ENCODE measurements around the gene RABL6.

Gene RABL6

GRCh38 chr9:136848393-136849037 is 40.8 kb downstream of the RABL6 start:
- Histone ChIP-seq H3K36me3 (ENCODE audit: control insufficient read depth in 2 of 2, insufficient read depth in 2 of 2, low read length in 2 of 2) (peaks cover 4 to 10% of the 10 kb centered on the region in 2 donors), H3K9ac (ENCODE audit: low read depth in 1 of 2, low read length in 2 of 2) (peak overlapping the region; percentile 90 to 97), H3K27ac (ENCODE audit: low read depth in 2 of 2, low read length in 2 of 2) (peak overlapping the region; percentile 94 to 98), H3K9me3 (ENCODE audit: control insufficient read depth in 2 of 2, low read length in 2 of 2) (no peaks in the 10 kb centered on the region), H3K4me3 (ENCODE audit: low read length in 2 of 2) (peak overlapping the region; percentile 90 to 92), H3K4me1 (ENCODE audit: control insufficient read depth in 2 of 2, insufficient read depth in 2 of 2, low read length in 2 of 2) (peaks cover 13 to 22% of the 10 kb centered on the region in 2 donors), H3K27me3 (ENCODE audit: control insufficient read depth in 2 of 2, insufficient read depth in 2 of 2, low read length in 2 of 2) (peaks cover 0 to 3% of the 10 kb centered on the region in 2 donors)

DNA sequence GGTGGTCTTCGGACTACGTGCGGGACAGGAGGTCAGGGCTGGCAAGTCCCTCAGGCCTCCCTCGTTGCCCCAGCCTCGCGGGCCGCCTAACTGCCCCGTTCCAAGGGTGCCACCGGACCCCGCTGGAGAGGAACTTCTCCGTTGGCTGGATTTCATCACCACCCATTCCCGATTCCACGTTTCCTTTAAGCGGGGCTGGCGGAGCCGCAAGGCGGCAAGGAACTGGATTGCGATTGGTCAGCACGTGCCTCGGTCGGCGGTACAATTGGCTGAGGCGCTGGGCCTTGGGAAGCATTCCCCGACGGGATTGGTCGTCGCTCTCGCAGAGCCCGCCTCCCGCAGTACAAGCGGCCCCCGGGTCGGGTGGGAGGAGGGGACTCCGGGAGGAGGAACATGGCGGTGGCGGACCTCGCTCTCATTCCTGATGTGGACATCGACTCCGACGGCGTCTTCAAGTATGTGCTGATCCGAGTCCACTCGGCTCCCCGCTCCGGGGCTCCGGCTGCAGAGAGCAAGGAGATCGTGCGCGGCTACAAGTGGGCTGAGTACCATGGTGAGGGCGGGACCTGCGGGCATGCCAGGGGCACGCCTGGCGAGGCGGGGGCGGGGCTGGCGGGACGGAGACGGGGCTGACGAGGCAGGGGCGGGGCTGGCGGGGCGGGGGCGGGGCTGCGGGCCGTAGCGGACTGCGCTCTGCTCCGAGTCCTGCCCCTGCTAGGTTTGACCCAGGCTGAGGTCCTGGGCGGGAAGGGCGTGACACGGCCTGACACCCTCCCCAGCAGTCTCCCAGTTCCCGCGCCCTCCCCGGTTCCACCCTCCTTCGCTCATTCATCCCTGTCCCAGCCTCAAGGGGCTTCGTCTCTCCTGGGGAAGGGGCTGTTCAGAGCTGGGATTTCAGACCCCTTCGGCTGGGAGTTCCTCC is 41.6 kb downstream of the RABL6 start, which contains the start of gene PHPT1:
Gene PHPT1, plus strand, starts transcription at position 372 of the 922 bp plus-strand sequence. Its CDS starts 22 bp downstream, at position 394.
- no peaks in the 10 kb centered on the region for H3K9me3 ChIP-seq (ENCODE audit: control insufficient read depth in 2 of 2, low read length in 2 of 2)
- H3K27ac ChIP-seq (ENCODE audit: low read depth in 2 of 2, low read length in 2 of 2): peak within 1 kb of the TSS; percentile 94 to 98
- H3K4me1 ChIP-seq (ENCODE audit: control insufficient read depth in 2 of 2, insufficient read depth in 2 of 2, low read length in 2 of 2): peaks cover 14 to 22% of the 10 kb centered on the region in 2 donors
- H3K4me3 ChIP-seq (ENCODE audit: low read length in 2 of 2): peak within 1 kb of the TSS; percentile 90 to 92
- H3K27me3 ChIP-seq (ENCODE audit: control insufficient read depth in 2 of 2, insufficient read depth in 2 of 2, low read length in 2 of 2): peaks cover 0 to 3% of the 10 kb centered on the region in 2 donors
- peak within 1 kb of the TSS; percentile 90 to 97 for H3K9ac ChIP-seq (ENCODE audit: low read depth in 1 of 2, low read length in 2 of 2)
- H3K36me3 ChIP-seq (ENCODE audit: control insufficient read depth in 2 of 2, insufficient read depth in 2 of 2, low read length in 2 of 2): peaks cover 4 to 10% of the 10 kb centered on the region in 2 donors

GRCh38 chr9:136849960-136850865 is 42.5 kb downstream of the RABL6 start:
- H3K27ac ChIP-seq (ENCODE audit: low read depth in 2 of 2, low read length in 2 of 2): peak overlapping the region; percentile 77 to 94
- H3K4me1 ChIP-seq (ENCODE audit: control insufficient read depth in 2 of 2, insufficient read depth in 2 of 2, low read length in 2 of 2): peaks cover 17 to 25% of the 10 kb centered on the region in 2 donors
- H3K36me3 ChIP-seq (ENCODE audit: control insufficient read depth in 2 of 2, insufficient read depth in 2 of 2, low read length in 2 of 2): peaks cover 4 to 10% of the 10 kb centered on the region in 2 donors
- no peaks in the 10 kb centered on the region for H3K9me3 ChIP-seq (ENCODE audit: control insufficient read depth in 2 of 2, low read length in 2 of 2)
- peaks cover 0 to 3% of the 10 kb centered on the region in 2 donors for H3K27me3 ChIP-seq (ENCODE audit: control insufficient read depth in 2 of 2, insufficient read depth in 2 of 2, low read length in 2 of 2)
- H3K9ac ChIP-seq (ENCODE audit: low read depth in 1 of 2, low read length in 2 of 2): peak overlapping the region; percentile 70 to 82
- peak overlapping the region; percentile 83 to 92 for H3K4me3 ChIP-seq (ENCODE audit: low read length in 2 of 2)

DNA sequence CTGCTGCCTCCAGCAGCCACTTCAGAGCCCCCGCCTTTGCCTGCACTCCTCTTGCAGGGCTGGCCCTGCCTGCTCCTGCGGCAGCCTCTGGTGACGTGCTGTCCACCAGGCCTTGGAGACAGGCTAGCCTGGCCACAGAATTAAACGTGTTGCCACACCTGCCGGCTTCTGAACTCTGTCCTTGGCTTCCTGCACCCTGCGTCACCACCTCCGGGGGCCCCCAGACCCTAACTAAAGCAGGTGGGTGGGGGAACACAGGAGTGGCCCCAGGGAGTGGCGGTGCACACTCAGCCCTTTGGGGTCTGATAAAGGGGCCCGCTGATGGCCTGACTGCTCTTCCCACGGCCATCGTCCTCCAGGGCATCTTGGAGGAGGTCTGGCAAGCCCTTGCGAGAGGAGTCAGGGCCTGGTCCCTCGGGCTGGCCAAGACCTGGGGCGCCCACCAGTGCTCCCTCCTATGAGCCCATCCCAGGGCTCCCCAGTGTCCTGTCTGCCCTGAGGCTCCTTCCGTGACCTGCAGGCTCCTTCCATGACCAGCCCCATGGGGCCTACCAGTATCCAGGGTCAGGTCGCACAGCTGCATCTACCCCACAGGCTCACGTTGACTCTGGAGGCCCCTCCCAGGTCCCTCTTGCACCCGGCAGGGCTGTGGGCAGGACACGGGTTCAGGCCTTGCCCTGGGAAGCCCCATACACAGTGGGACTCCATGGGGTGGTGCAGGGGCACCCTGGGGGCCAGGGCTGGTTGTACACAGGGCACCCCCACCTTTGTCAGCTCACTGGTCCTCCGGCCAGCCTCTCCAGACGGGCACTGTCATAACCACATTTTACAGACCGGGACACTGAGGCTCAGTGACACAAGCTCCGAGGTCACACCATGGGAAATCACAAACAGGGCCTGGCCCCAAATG is 43.4 kb downstream of the RABL6 start:
- peaks cover 0 to 3% of the 10 kb centered on the region in 2 donors for H3K27me3 ChIP-seq (ENCODE audit: control insufficient read depth in 2 of 2, insufficient read depth in 2 of 2, low read length in 2 of 2)
- H3K4me1 ChIP-seq (ENCODE audit: control insufficient read depth in 2 of 2, insufficient read depth in 2 of 2, low read length in 2 of 2): peaks cover 17 to 25% of the 10 kb centered on the region in 2 donors
- H3K36me3 ChIP-seq (ENCODE audit: control insufficient read depth in 2 of 2, insufficient read depth in 2 of 2, low read length in 2 of 2): peaks cover 4 to 10% of the 10 kb centered on the region in 2 donors
- H3K9ac ChIP-seq (ENCODE audit: low read depth in 1 of 2, low read length in 2 of 2): peak overlapping the region in 1 of 2 donors; percentile 82
- no peak overlapping the region for H3K27ac ChIP-seq (ENCODE audit: low read depth in 2 of 2, low read length in 2 of 2)
- H3K9me3 ChIP-seq (ENCODE audit: control insufficient read depth in 2 of 2, low read length in 2 of 2): no peaks in the 10 kb centered on the region
- no peak overlapping the region for H3K4me3 ChIP-seq (ENCODE audit: low read length in 2 of 2)

GRCh38 chr9:136851941-136852663 is 44.4 kb downstream of the RABL6 start, which contains the start of gene MAMDC4:
MAMDC4 (plus strand) TSS chr9:136852346; CDS start chr9:136852417, 71 bp downstream.
- peak within 1 kb of the TSS in 1 of 2 donors; percentile 7 for H3K9ac ChIP-seq (ENCODE audit: low read depth in 1 of 2, low read length in 2 of 2)
- no peak within 1 kb of the TSS for H3K27ac ChIP-seq (ENCODE audit: low read depth in 2 of 2, low read length in 2 of 2)

GRCh38 chr9:136852664-136853595 is 45.2 kb downstream of the RABL6 start:
- H3K36me3 ChIP-seq (ENCODE audit: control insufficient read depth in 2 of 2, insufficient read depth in 2 of 2, low read length in 2 of 2): peaks cover 4 to 10% of the 10 kb centered on the region in 2 donors
- H3K27me3 ChIP-seq (ENCODE audit: control insufficient read depth in 2 of 2, insufficient read depth in 2 of 2, low read length in 2 of 2): no peaks in the 10 kb centered on the region

More at GRCh38 chr9:136851941-136852663, 44.4 kb downstream of the RABL6 start, which contains the start of gene MAMDC4:
- Histone ChIP-seq H3K27me3 (ENCODE audit: control insufficient read depth in 2 of 2, insufficient read depth in 2 of 2, low read length in 2 of 2) (no peaks in the 10 kb centered on the region), H3K9me3 (ENCODE audit: control insufficient read depth in 2 of 2, low read length in 2 of 2) (no peaks in the 10 kb centered on the region), H3K4me1 (ENCODE audit: control insufficient read depth in 2 of 2, insufficient read depth in 2 of 2, low read length in 2 of 2) (peaks cover 20 to 25% of the 10 kb centered on the region in 2 donors), H3K36me3 (ENCODE audit: control insufficient read depth in 2 of 2, insufficient read depth in 2 of 2, low read length in 2 of 2) (peaks cover 4 to 10% of the 10 kb centered on the region in 2 donors), H3K4me3 (ENCODE audit: low read length in 2 of 2) (no peak within 1 kb of the TSS)

DNA sequence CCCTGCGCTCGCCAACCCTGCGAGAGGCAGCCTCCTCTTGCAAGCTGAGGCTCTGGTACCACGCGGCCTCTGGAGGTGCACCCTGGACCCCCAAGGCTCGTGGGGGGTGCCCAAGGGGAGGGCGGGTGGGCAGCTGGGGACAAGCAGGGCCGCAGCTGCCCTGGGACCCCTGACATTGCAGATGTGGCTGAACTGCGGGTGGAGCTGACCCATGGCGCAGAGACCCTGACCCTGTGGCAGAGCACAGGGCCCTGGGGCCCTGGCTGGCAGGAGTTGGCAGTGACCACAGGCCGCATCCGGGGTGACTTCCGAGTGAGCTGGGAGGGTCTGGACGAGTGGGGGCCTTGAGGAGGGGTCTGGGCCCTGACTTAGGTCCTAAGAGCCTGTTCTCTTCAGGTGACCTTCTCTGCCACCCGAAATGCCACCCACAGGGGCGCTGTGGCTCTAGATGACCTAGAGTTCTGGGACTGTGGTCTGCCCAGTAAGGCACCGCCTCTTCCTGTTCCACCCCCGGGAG is 45.9 kb downstream of the RABL6 start:
- Histone ChIP-seq H3K9ac (ENCODE audit: low read depth in 1 of 2, low read length in 2 of 2) (no peak overlapping the region), H3K27me3 (ENCODE audit: control insufficient read depth in 2 of 2, insufficient read depth in 2 of 2, low read length in 2 of 2) (no peaks in the 10 kb centered on the region), H3K27ac (ENCODE audit: low read depth in 2 of 2, low read length in 2 of 2) (no peak overlapping the region), H3K4me1 (ENCODE audit: control insufficient read depth in 2 of 2, insufficient read depth in 2 of 2, low read length in 2 of 2) (peaks cover 33 to 36% of the 10 kb centered on the region in 2 donors), H3K4me3 (ENCODE audit: low read length in 2 of 2) (no peak overlapping the region), H3K9me3 (ENCODE audit: control insufficient read depth in 2 of 2, low read length in 2 of 2) (no peaks in the 10 kb centered on the region), H3K36me3 (ENCODE audit: control insufficient read depth in 2 of 2, insufficient read depth in 2 of 2, low read length in 2 of 2) (peaks cover 4 to 10% of the 10 kb centered on the region in 2 donors)

More at GRCh38 chr9:136852664-136853595, 45.2 kb downstream of the RABL6 start:
- Histone ChIP-seq H3K9me3 (ENCODE audit: control insufficient read depth in 2 of 2, low read length in 2 of 2) (no peaks in the 10 kb centered on the region), H3K27ac (ENCODE audit: low read depth in 2 of 2, low read length in 2 of 2) (no peak overlapping the region), H3K4me1 (ENCODE audit: control insufficient read depth in 2 of 2, insufficient read depth in 2 of 2, low read length in 2 of 2) (peaks cover 29% of the 10 kb centered on the region in 2 donors), H3K9ac (ENCODE audit: low read depth in 1 of 2, low read length in 2 of 2) (peak overlapping the region in 1 of 2 donors; percentile 7), H3K4me3 (ENCODE audit: low read length in 2 of 2) (no peak overlapping the region)
